ENCODE measurements around the gene GRIN2D. TPM values are rescaled to one million over a fixed set of nuclear protein-coding genes. Genes with fewer than 3 reads are reported as not detected.
A peak's percentile ranks its signal among the peaks of the same experiment; 100 is the strongest.

Gene GRIN2D
- total RNA-seq: 2.5 TPM

- no peak for DNase-seq
Observed at GRCh38 chr19:48393559-48394330, at the start of gene GRIN2D. TSS of gene GRIN2D (plus strand) at chr19:48393668. CDS start at chr19:48398393, 4,725 bp downstream.

GRCh38 chr19:48344892-48345291, 48.6 kb upstream of the GRIN2D start:
- DNase-seq: no peak

GRCh38 chr19:48346191-48346590, 47.3 kb upstream of the GRIN2D start:
- DNase-seq: no peak

DNA sequence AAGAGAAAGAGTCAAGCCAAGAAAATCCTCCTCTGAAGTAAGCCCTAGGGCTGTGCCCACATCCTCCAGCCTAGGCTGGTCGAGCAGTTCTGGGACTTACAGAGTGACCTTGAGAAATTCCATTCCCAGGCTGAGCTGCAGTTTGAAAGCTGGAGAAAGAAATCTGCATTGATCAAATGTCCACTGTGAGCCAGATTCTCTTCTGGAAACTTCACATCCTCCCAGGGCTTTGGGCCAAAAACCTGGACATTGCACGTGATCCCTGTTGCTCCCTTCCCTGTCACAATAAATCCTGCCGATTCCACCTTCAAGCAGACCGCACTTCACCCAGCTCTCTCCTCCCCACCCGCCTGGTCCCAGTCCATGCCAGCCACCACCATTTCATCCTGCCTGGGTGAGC, 45.4 kb upstream of the GRIN2D start:
- no peak for DNase-seq

- DNase-seq: no peak
Observed at GRCh38 chr19:48348737-48349136, 44.7 kb upstream of the GRIN2D start.

DNA sequence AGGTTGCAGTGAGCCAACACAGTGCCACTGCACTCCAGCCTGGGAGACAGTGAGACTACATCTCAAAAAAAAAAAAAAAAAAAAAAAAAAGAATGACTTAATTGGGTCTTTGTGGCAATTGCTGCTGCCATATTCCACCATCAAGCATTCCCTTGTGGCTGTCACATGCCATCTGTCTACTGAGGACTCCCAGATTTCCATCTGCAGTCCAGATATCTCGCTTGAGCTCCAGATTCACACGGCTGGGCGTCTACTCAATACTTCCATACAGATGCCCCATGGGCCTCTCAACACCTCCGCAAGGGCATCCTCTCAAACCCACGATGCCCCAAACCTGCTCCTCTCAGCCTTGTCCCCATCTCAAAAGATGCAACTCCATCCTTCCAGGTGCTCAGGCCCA, 42.6 kb upstream of the GRIN2D start:
- no peak for DNase-seq

DNA sequence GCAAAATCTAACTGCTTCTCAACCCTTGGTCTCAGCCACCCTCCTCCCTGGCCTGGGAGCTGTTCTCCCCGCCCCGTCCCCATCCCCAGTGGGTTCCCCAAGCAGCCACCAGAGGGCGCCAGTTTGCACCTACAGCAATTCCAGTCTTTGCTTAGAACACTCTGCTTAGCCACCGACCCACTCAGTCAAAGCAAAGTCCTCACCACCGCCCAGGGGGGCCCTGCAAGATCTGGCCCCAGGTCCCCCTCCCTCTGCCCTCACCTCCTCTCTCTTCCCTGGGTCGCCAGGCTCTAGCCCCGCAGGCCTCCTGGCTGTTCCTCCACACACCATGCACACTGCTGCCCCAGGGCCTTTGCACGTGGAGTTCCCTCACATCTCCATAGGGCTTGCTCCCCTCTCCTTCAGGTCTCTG, 42.1 kb upstream of the GRIN2D start:
- no peak for DNase-seq

- DNase-seq: no peak
Observed at GRCh38 chr19:48353677-48354076, 39.8 kb upstream of the GRIN2D start.

DNA sequence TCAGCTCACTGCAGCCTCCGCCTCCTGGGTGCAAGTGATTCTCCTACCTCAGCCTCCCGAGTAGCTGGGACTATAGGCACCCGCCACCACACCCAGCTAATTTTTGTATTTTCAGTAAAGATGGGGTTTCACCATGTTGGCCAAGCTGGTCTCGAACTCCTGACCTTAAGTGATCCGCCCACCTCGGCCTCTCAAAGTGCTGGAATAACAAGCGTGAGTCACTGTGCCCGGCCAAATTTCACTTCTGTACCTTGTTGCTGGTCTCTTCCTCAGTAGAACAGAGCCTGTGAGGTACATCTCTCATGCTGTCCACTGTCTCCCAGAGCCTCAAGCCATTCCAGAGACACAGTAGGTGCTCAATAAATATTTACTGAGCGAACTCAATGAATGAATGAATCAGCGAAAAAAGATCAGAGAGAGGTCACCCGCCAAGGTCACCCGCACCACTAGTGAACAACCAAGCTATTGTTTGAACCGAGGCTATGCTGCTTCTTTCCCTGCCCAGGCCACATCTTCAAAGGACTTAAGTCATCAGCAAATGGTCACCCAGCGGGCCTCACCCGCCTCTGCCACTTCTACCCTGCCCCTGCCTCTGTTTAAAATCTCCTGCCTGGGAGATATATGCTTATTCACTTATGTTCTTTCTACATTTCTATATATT, 39.0 kb upstream of the GRIN2D start:
- no peak for DNase-seq

- no peak for DNase-seq
Observed at GRCh38 chr19:48355365-48355954, 38.0 kb upstream of the GRIN2D start.

- DNase-seq: no peak
Observed at GRCh38 chr19:48359123-48359522, 34.3 kb upstream of the GRIN2D start.

GRCh38 chr19:48361912-48362311, 31.6 kb upstream of the GRIN2D start:
- DNase-seq: no peak

DNA sequence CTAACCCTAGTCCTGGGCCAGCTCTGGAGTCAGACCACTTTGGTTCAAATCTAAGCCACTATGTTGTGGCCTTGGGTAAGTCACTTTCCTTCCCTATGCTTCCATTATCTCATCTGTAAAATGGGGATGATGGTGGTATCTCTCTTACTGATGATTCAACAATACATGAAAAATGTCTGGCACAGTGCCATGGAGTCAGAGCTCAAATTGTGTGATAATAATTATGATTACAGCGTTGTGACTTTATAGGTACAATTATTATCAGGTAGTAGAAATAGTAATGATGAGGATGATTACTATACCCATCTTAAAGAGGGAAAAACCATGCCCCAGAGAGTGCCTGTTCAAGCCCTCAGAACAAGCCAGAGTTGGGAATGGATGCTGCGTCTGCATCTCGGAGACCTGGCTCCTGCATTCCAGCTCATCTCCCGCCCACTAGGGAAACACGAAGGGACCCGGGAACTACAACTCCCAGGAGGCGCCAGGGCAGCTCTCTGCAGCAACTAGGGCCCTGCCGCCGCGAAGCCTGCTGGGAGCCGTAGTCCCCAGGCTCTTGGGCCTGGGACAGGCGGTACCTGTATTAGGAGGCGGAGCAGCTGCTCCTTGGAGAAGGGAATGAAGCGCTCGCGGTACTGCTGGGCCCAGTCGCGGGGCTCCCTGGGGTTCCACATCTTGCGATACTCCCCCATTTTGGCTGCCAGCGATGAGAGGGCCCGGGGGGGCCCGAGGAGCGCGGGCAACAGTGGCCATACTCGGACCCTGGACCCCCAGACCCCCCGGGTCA, 30.6 kb upstream of the GRIN2D start:
- peak; percentile 97 for DNase-seq

GRCh38 chr19:48363500-48363809, 30.0 kb upstream of the GRIN2D start:
- no peak for DNase-seq

GRCh38 chr19:48363810-48364597, 29.5 kb upstream of the GRIN2D start, which contains the start of the genes SYNGR4 and TMEM143:
TSS of gene SYNGR4 (plus strand) at chr19:48364367. CDS start at chr19:48365843, 1,476 bp downstream.
TSS of gene TMEM143 (minus strand) at chr19:48363940. CDS start at chr19:48363920, 20 bp downstream.
- peak; percentile 99 for DNase-seq

GRCh38 chr19:48364598-48365348, 28.7 kb upstream of the GRIN2D start:
- DNase-seq: no peak

DNA sequence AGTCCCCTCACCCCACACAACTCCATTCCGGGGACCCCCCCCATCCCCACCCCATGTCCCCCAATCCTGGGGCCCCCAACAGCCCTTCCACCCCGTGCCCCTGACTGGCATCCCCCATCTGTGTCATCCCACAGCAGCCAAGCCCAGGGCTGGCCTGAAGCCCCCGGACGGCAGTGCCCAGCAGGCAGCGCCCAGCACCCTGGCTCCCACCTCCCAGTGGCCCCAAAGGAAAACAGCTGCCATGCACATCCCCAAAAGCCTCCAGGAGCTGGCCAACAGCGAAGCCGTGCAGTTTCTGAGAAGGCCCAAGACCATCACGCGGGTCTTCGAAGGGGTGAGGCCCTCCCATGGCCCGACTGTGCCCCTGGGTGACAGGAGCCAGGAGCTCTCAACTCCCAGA, 27.9 kb upstream of the GRIN2D start:
- no peak for DNase-seq

DNA sequence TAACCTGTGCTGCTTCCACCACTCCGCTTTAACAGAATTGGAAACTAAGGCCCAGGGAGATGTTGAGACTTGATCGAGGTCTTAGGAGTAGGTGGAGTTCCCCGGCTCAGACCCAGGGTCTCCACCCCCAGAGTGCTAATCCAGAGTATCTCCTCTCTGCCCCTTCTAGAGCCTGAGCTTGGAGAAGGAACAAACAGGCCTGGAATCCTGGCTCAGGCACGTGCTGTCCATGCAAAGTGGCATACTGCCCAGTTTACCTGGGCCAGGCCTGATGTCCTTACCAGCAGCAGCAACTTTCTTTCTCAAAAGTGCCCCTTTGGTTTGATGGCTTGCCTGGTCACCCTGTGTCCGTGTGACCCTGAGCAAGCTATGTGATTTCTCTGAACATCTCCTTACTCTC, 25.6 kb upstream of the GRIN2D start:
- DNase-seq: no peak

DNA sequence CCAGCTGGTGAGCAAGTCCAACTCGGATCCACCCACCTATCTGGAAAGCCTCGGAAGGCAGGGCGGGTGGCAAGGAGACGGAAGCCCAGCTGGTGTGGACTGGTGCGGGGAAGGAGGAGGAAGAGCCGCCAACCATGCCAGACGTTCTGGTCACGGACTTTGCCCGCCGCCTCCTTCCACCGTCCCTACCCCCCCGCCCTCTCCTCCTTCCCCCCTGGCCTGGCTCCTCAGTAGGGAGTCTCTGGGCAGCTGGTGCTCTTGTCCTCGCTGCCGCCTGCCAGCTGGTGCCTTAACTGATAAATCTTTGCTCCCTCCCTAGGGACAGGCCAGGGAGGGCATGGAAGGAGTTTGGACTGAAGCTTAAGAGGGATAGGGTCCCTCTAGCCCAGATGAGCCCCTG, 24.5 kb upstream of the GRIN2D start:
- DNase-seq: no peak

- no peak for DNase-seq
Observed at GRCh38 chr19:48370955-48371354, 22.5 kb upstream of the GRIN2D start.

DNA sequence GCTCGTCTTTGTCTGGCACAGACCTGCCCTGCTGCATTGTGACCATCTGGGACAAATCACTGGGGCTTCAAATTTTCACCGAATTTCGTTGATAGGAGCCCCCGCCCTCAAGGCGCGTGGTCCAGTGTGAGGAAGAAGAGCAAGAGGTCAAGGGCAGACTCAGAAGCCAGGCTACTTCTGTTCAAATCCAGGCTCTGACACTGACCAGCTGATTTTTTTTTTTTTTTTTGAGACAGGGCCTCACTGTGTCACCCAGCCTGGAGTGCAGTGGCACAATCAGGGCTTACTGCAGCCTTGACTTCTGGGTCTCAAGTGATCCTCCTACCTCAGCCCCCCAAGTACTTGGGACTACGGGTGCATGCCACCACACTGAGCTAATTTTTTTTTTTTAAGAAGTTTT, 22.1 kb upstream of the GRIN2D start:
- DNase-seq: no peak

Measured in occipital lobe (tissue), 2 donors.